Tibial nerve (tissue), 4 donors: ENCODE results near the gene PARP8. TPM values are rescaled to one million over a fixed set of nuclear protein-coding genes. Genes with fewer than 3 reads are reported as not detected.
A peak's percentile ranks its signal among the peaks of the same experiment; 100 is the strongest.

Experiments
- DNase-seq, 2 donors: peaks; one replicate each; pipeline ENCODE4 v3.0.0-alpha.2; 2019; ENCODE audit warnings: low spot score in 2 of 2
- H3K27ac ChIP-seq, 4 donors: fragments of 200-600 bp; sonication (generic) in 3 of 4; one replicate each; pipeline ENCODE4 v1.5.1; 2017 to 2019; ENCODE audit warnings: mild to moderate bottlenecking in 1 of 4
- H3K27me3 ChIP-seq, 2 donors: fragments of 200-600 bp; sonication (generic) in 1 of 2; one replicate each; pipeline versions ENCODE4 v1.5.1 to v1.6.0; 2017 to 2019
- H3K36me3 ChIP-seq, 3 donors: fragments of 200-600 bp; sonication (generic); one replicate each; pipeline ENCODE4 v1.5.1; 2018 to 2019
- H3K4me1 ChIP-seq, 4 donors: fragments of 200-600 bp; sonication (generic) in 3 of 4; one replicate each; pipeline ENCODE4 v1.5.1; 2017 to 2019
- H3K4me3 ChIP-seq, 4 donors: fragments of 200-600 bp; sonication (generic) in 3 of 4; one replicate each; pipeline ENCODE4 v1.5.1; 2017 to 2019; ENCODE audit warnings: mild to moderate bottlenecking in 1 of 4, moderate library complexity in 1 of 4
- H3K9me3 ChIP-seq, 4 donors: fragments of 200-600 bp; sonication (generic) in 3 of 4; one replicate each; pipeline ENCODE4 v1.5.1; 2017 to 2019
- CTCF ChIP-seq, 5 experiments: fragments of 200-600 bp in 3 of 5; fragments of 450-650 bp in 2 of 5; sonication (generic) in 3 of 5; IDR thresholded peaks; one replicate each; pipeline ENCODE4 v1.5.1; 2016 to 2019; ENCODE audit warnings: antibody characterized with exemption in 5 of 5, mild to moderate bottlenecking in 3 of 5, moderate library complexity in 2 of 5
- EP300 ChIP-seq, 2 donors: sonication (generic); formaldehyde crosslinking; IDR thresholded peaks; one replicate each; pipeline ENCODE4 v1.6.1; 2017; ENCODE audit warnings: antibody characterized with exemption in 2 of 2, mild to moderate bottlenecking in 1 of 2
- POLR2A ChIP-seq, 2 donors: fragments of 450-650 bp; IDR thresholded peaks; one replicate each; pipeline ENCODE4 v1.6.1; 2017; ENCODE audit warnings: antibody characterized with exemption in 2 of 2, mild to moderate bottlenecking in 2 of 2, moderate library complexity in 2 of 2
- WGBS, 2 donors: methylation state at CpG; one replicate each; pipeline ENCODE4 v1.1.5; 2018; 5-methylcytosine and 5-hydroxymethylcytosine counted together
- total RNA-seq, 4 donors: library from RNA; depleted of rRNA; stranded (reverse); fragments of >200 nt; gene quantifications; one replicate each; pipeline ENCODE4 v1.1.0, GENCODE V29; 2016

PARP8 gene
- total RNA-seq, 4 donors from 2014 or later: 10.4 to 24.7 (median 18.8) TPM

- WGBS, 2 donors: 78 to 81% methylated on average over 2 of the region's 2 CpGs
- peaks cover 0 to 8% (median 4%) of the 10 kb centered on the region in 4 donors for H3K4me1 ChIP-seq
- no peaks in the 10 kb centered on the region for H3K27me3 ChIP-seq
- TF ChIP-seq CTCF (IDR thresholded peaks at IDR 0.05): no peak
- TF ChIP-seq EP300 (IDR thresholded peaks at IDR 0.05): no peak
- no peak for TF ChIP-seq POLR2A (IDR thresholded peaks at IDR 0.05)
- H3K27ac ChIP-seq: no peak overlapping the region
- no peak for DNase-seq
- H3K36me3 ChIP-seq: no peaks in the 10 kb centered on the region
- H3K9me3 ChIP-seq: no peaks in the 10 kb centered on the region
- no peak overlapping the region for H3K4me3 ChIP-seq
Observed at GRCh38 chr5:50717651-50718050, 51.2 kb downstream of the PARP8 start.

- no peaks in the 10 kb centered on the region for H3K9me3 ChIP-seq
- no peak for DNase-seq
- no peaks in the 10 kb centered on the region for H3K27me3 ChIP-seq
- peaks cover 0 to 3% (median under 1%) of the 10 kb centered on the region in 4 donors for H3K4me1 ChIP-seq
- no peak for TF ChIP-seq CTCF (IDR thresholded peaks at IDR 0.05)
- TF ChIP-seq POLR2A (IDR thresholded peaks at IDR 0.05): no peak
- TF ChIP-seq EP300 (IDR thresholded peaks at IDR 0.05): no peak
- no peak overlapping the region for H3K4me3 ChIP-seq
- no peak overlapping the region for H3K27ac ChIP-seq
- 59% methylated on average over 4 of the region's 4 CpGs for WGBS, 2 donors
- no peaks in the 10 kb centered on the region for H3K36me3 ChIP-seq
Observed at GRCh38 chr5:50720061-50720710, 53.7 kb downstream of the PARP8 start.

- Histone ChIP-seq H3K36me3 (no peaks in the 10 kb centered on the region), H3K27ac (no peak overlapping the region), H3K4me3 (no peak overlapping the region), H3K4me1 (peaks cover 0 to 11% (median 0%) of the 10 kb centered on the region in 4 donors), H3K9me3 (no peaks in the 10 kb centered on the region), H3K27me3 (no peaks in the 10 kb centered on the region)
- TF ChIP-seq POLR2A (IDR thresholded peaks at IDR 0.05): no peak
- TF ChIP-seq CTCF (IDR thresholded peaks at IDR 0.05): no peak
- TF ChIP-seq EP300 (IDR thresholded peaks at IDR 0.05): no peak
- no peak for DNase-seq
- whole genome bisulfite sequencing, 2 donors: 88 to 89% methylated on average over 4 of the region's 4 CpGs
Observed at GRCh38 chr5:50722223-50722622, 55.8 kb downstream of the PARP8 start.

- DNase-seq: no peak
- H3K27ac ChIP-seq: no peak overlapping the region
- no peaks in the 10 kb centered on the region for H3K36me3 ChIP-seq
- peaks cover 0 to 11% (median 0%) of the 10 kb centered on the region in 4 donors for H3K4me1 ChIP-seq
- no peaks in the 10 kb centered on the region for H3K27me3 ChIP-seq
- H3K4me3 ChIP-seq: no peak overlapping the region
- no peaks in the 10 kb centered on the region for H3K9me3 ChIP-seq
- TF ChIP-seq POLR2A (IDR thresholded peaks at IDR 0.05) (no peak), EP300 (IDR thresholded peaks at IDR 0.05) (no peak), CTCF (IDR thresholded peaks at IDR 0.05) (no peak)
Observed at GRCh38 chr5:50724262-50724661, 57.8 kb downstream of the PARP8 start.

- Histone ChIP-seq H3K4me3 (no peak overlapping the region), H3K27ac (peak overlapping the region in 1 of 4 donors; percentile 63), H3K4me1 (peaks cover 0 to 14% (median 0%) of the 10 kb centered on the region in 4 donors), H3K36me3 (no peaks in the 10 kb centered on the region), H3K27me3 (no peaks in the 10 kb centered on the region), H3K9me3 (no peaks in the 10 kb centered on the region)
- WGBS, 2 donors: 72 to 76% methylated on average over 7 of the region's 7 CpGs
- TF ChIP-seq POLR2A (IDR thresholded peaks at IDR 0.05) (no peak), CTCF (IDR thresholded peaks at IDR 0.05) (no peak), EP300 (IDR thresholded peaks at IDR 0.05) (no peak)
- no peak for DNase-seq
Observed at GRCh38 chr5:50725800-50726474, 59.5 kb downstream of the PARP8 start.
